Left ventricle myocardium inferior (tissue), 1 donor: Measurements from ENCODE around the gene CDKL5. TPM values are rescaled to one million over a fixed set of nuclear protein-coding genes. Genes with fewer than 3 reads are reported as not detected.
"Not testable (repeated sequence)": the region's sequence is repeated elsewhere in the genome, so short reads cannot be mapped to it uniquely, and the experiment has no call there.

ENCODE experiments used
- DNase-seq: peaks from one replicate; pipeline ENCODE4 v3.0.0-alpha.2; 2020
- H3K27ac ChIP-seq: fragments of 200-600 bp; replicated peaks from 2 replicates; pipeline ENCODE4 v1.8.0; 2021
- H3K27me3 ChIP-seq: fragments of 200-600 bp; 2 replicates; pipeline ENCODE4 v1.8.0; 2021; ENCODE audit warnings: low read depth
- H3K36me3 ChIP-seq: fragments of 200-600 bp; 2 replicates; pipeline ENCODE4 v1.8.0; 2021
- H3K4me1 ChIP-seq: fragments of 200-600 bp; 2 replicates; pipeline ENCODE4 v1.8.0; 2021
- H3K4me3 ChIP-seq: fragments of 200-600 bp; 2 replicates; pipeline ENCODE4 v1.8.0; 2021; ENCODE audit warnings: mild to moderate bottlenecking, moderate library complexity
- H3K9me3 ChIP-seq: fragments of 200-600 bp; replicated peaks from 2 replicates; pipeline ENCODE4 v1.8.0; 2021
- intact Hi-C: fragments of 100-400 bp; cut with micrococcal nuclease; formaldehyde crosslinking; loops from one replicate; pipeline ENCODE4 v1.11.0; 2022
- total RNA-seq: library from RNA; stranded (reverse); fragmentation: NEBNext Ultra II Directional; extraction: Animal tissue kit (Norgen Biotek cat#: 25700); gene quantifications from one replicate; pipeline ENCODE4 v1.2.1, GENCODE V29; 2021
- TF ChIP-seq, protein P1 (sequence below): fragments of 200-600 bp; IDR thresholded peaks from 2 replicates; pipeline ENCODE4 v1.8.0; 2021; ENCODE audit warnings: antibody characterized with exemption, mild to moderate bottlenecking, borderline replicate concordance
- donor health status: DM: no; HTN: yes; CAD: no; lungs with severe emphysema.

Gene CDKL5
- total RNA-seq, 1 donor from 2014 or later: 9.3 TPM

DNA sequence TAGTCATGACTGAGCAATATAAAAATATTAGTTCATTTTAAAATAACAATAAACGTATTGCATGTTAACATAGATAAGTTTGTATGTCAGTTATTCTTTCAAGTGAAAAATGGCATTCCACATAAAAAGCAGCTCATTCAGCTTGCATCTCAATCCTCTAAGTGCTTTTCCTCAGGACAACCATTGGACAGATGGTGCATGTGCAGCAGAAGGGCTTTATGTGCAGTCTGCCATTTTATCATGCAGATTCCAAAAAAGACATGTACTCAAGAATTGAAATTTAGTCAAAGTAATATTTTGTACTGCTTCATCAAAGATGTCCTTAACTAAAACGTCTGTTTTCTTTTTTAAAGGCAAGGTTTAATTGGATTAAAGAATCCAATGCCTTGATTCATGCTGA is 153.1 kb downstream of the CDKL5 start:
- peaks cover 4% of the 10 kb centered on the region for H3K36me3 ChIP-seq
- DNase-seq: no peak
- intact Hi-C loops: no loop called here

GRCh38 chrX:18579495-18579894 is 154.1 kb downstream of the CDKL5 start:
- DNase-seq: no peak
- intact Hi-C loops: no loop called here
- TF ChIP-seq, protein P1, sequence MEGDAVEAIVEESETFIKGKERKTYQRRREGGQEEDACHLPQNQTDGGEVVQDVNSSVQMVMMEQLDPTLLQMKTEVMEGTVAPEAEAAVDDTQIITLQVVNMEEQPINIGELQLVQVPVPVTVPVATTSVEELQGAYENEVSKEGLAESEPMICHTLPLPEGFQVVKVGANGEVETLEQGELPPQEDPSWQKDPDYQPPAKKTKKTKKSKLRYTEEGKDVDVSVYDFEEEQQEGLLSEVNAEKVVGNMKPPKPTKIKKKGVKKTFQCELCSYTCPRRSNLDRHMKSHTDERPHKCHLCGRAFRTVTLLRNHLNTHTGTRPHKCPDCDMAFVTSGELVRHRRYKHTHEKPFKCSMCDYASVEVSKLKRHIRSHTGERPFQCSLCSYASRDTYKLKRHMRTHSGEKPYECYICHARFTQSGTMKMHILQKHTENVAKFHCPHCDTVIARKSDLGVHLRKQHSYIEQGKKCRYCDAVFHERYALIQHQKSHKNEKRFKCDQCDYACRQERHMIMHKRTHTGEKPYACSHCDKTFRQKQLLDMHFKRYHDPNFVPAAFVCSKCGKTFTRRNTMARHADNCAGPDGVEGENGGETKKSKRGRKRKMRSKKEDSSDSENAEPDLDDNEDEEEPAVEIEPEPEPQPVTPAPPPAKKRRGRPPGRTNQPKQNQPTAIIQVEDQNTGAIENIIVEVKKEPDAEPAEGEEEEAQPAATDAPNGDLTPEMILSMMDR: no peak
- no peak overlapping the region for H3K4me3 ChIP-seq
- H3K27me3 ChIP-seq: no peaks in the 10 kb centered on the region
- H3K36me3 ChIP-seq: peaks cover 4% of the 10 kb centered on the region
- no peaks in the 10 kb centered on the region for H3K9me3 ChIP-seq
- peaks cover 4% of the 10 kb centered on the region for H3K4me1 ChIP-seq
- no peak overlapping the region for H3K27ac ChIP-seq

More for the DNA sequence above, 153.1 kb downstream of the CDKL5 start:
- Histone ChIP-seq H3K27me3 (no peaks in the 10 kb centered on the region), H3K27ac (no peak overlapping the region), H3K4me3 (no peak overlapping the region), H3K4me1 (peaks cover 10% of the 10 kb centered on the region), H3K9me3 (no peaks in the 10 kb centered on the region)
- TF ChIP-seq, protein P1: no peak

DNA sequence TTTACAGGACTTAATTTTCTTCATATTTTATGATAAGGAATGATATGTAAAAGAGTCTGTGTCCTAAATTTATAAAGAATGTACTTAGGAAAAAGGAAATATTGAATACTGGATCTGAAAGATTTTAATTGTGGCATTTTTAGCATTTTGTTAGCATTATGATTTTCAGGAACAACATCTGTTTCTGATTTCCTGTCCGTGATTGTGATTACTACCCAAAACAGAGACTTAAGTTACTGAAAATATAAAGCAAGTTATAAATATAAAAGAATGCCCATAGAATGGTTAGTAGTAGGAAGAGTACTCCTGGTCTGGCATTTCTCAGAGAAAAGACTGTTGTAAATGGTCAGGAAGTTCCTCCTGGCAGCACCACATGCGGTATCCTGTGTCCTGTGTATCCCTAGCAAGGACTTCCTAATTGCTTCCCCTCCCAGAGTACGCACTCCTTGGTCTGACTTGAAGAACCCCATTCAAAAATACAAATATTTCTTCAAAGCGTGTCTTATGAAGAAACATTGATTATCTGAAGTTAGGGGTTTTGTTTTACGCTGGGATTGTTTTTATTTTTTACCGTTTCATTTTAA is 157.6 kb downstream of the CDKL5 start:
- TF ChIP-seq, protein P1: no peak
- intact Hi-C loops: no loop called here
- no peak overlapping the region for H3K27ac ChIP-seq
- no peaks in the 10 kb centered on the region for H3K9me3 ChIP-seq
- no peaks in the 10 kb centered on the region for H3K27me3 ChIP-seq
- H3K4me3 ChIP-seq: no peak overlapping the region
- DNase-seq: no peak
- H3K36me3 ChIP-seq: peaks cover 8% of the 10 kb centered on the region
- peaks cover 4% of the 10 kb centered on the region for H3K4me1 ChIP-seq

DNA sequence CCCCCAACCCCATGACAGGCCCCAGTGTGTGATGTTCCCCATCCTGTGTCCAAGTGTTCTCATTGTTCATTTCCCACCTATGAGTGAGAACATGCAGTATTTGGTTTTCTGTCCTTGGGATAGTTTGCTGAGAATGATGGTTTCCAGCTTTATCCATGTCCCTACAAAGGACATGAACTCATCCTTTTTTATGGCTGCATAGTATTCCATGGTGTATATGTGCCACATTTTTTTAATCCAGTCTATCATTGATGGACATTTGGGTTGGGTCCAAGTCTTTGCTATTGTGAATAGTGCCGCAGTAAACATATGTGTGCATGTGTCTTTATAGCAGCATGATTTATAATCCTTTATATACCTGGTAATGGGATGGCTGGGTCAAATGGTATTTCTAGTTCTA is 163.9 kb downstream of the CDKL5 start:
- H3K27ac ChIP-seq, intact Hi-C loops, H3K9me3 ChIP-seq, H3K36me3 ChIP-seq, H3K27me3 ChIP-seq, H3K4me3 ChIP-seq, H3K4me1 ChIP-seq, DNase-seq: not testable (repeated sequence)

GRCh38 chrX:18591834-18592233 is 166.4 kb downstream of the CDKL5 start:
- Histone ChIP-seq H3K36me3 (peaks cover 9% of the 10 kb centered on the region), H3K4me1 (no peaks in the 10 kb centered on the region), H3K27me3 (no peaks in the 10 kb centered on the region), H3K4me3 (no peak overlapping the region), H3K9me3 (no peaks in the 10 kb centered on the region), H3K27ac (no peak overlapping the region)
- DNase-seq: no peak
- intact Hi-C loops: no loop called here
- TF ChIP-seq, protein P1: no peak

DNA sequence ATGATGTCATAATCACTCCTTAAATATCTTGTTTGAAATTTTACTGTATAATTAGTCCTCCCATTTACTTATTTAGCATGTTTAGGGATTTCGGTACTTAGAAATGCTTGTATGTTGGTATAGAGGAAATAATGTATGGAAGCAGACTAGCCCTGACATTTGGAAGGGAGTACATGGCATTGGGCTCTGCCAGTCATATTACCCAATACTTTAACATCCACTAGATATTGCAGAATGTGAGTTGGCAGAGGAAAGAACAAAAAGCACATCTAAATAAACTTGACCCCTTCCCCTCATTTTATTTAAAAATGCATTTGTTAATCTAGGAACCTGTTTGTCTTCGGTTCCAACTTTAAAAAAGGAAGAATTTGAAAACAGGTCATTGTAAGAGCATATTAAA is 168.7 kb downstream of the CDKL5 start:
- H3K4me1 ChIP-seq: no peaks in the 10 kb centered on the region
- intact Hi-C loops: no loop called here
- no peak overlapping the region for H3K27ac ChIP-seq
- no peak for DNase-seq
- H3K36me3 ChIP-seq: no peaks in the 10 kb centered on the region
- no peaks in the 10 kb centered on the region for H3K27me3 ChIP-seq
- TF ChIP-seq, protein P1: no peak
- H3K4me3 ChIP-seq: no peak overlapping the region
- no peaks in the 10 kb centered on the region for H3K9me3 ChIP-seq
